OCI-LY7 (cell line): ENCODE measurements around the gene RPS19BP1.

Experiments used
- EZH2phosphoT487 ChIP-seq: fragments of 200-600 bp; sonication (generic); IDR thresholded peaks from 2 replicates; pipeline ENCODE4 v1.6.1; 2018; ENCODE audit warnings: low read depth, borderline replicate concordance, mild to moderate bottlenecking, mixed run types, antibody characterized with exemption, low read length, moderate library complexity, mixed read lengths
- TF ChIP-seq, protein P1 (sequence below): fragments of 200-600 bp; sonication (generic); conservative IDR thresholded peaks from 2 replicates; pipeline ENCODE4 v1.5.1; 2014; ENCODE audit warnings: mild to moderate bottlenecking, antibody characterized with exemption, low read length, moderate library complexity, mixed read lengths

DNA sequence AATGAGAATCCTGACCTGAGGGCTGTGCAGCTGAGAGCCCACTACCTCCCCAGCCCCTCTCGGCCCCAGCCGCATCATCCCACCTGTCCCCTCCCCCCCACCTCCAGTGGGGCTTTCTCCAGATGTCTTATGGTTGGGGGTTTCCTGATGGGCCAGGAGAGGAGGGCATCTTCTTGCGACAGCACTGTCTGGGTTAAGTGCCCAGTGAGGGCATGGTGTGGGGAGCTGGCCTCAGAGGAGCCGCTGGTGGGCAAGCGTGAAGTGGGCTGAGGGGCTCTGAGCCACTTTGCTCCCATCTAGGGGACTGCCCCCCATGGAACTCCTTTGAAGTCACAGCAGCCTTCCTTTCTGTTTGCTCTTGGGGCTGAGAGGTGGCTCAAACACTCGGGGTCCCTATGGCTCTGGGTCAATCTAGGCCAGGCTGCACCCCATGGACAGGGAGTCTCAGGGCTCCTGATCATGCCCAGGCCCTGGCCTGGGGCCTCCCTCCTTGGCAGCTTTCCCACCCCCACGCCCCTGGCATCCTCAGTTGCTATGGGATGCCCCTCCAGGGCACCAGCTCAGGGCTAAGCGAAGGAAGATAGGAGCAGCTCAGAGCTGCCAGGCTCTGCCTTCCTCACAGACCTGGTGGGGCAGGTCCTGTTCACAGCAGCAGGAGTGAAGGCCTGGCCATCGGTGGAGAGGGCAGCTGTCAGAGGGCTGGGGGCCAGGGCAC is 41.4 kb downstream of the RPS19BP1 start:
- TF ChIP-seq, protein P1, sequence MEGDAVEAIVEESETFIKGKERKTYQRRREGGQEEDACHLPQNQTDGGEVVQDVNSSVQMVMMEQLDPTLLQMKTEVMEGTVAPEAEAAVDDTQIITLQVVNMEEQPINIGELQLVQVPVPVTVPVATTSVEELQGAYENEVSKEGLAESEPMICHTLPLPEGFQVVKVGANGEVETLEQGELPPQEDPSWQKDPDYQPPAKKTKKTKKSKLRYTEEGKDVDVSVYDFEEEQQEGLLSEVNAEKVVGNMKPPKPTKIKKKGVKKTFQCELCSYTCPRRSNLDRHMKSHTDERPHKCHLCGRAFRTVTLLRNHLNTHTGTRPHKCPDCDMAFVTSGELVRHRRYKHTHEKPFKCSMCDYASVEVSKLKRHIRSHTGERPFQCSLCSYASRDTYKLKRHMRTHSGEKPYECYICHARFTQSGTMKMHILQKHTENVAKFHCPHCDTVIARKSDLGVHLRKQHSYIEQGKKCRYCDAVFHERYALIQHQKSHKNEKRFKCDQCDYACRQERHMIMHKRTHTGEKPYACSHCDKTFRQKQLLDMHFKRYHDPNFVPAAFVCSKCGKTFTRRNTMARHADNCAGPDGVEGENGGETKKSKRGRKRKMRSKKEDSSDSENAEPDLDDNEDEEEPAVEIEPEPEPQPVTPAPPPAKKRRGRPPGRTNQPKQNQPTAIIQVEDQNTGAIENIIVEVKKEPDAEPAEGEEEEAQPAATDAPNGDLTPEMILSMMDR, result no peak
- no peak for TF ChIP-seq EZH2phosphoT487
